DMS153 (cell line): ENCODE results near the gene MYO16.
"Not testable (repeated sequence)": the region's sequence is repeated elsewhere in the genome, so short reads cannot be mapped to it uniquely, and the experiment has no call there.

Experiments used
- DNase-seq: peaks from one replicate; lab custom pipeline; 2025; lab: John Stamatoyannopoulos, UW

The MYO16 gene

GRCh38 chr13:109198585-109198984 lies 569.2 kb downstream of the MYO16 start:
- DNase-seq = no peak

GRCh38 chr13:109199280-109199679 lies 569.9 kb downstream of the MYO16 start:
- no peak for DNase-seq

- no peak for DNase-seq
Observed at GRCh38 chr13:109200556-109200955, 571.1 kb downstream of the MYO16 start.

DNA sequence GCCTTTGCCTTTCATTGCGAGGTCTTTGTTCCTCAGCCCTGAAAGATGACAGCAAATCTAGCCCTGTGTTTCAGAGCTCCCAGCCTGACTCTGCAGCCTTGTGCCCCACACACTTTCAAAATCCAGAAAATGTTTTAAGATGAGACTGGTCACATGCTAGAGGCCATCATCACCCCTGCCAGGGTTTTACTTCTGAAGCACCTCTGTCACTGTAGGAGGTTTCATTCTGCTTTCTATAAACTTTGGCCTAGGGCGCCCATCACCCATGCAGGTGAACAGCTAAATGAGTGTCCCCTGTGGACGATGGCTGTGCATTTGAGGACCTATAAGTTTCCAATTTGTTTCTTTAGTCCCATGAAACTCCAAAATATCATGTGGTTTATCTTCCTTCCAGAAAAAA lies 574.2 kb downstream of the MYO16 start:
- no peak for DNase-seq

- peak; percentile 9 for DNase-seq
Observed at GRCh38 chr13:109204252-109204651, 574.8 kb downstream of the MYO16 start.

- peak; percentile 15 for DNase-seq
Observed at GRCh38 chr13:109204657-109205056, 575.2 kb downstream of the MYO16 start.

GRCh38 chr13:109205315-109205714 lies 575.9 kb downstream of the MYO16 start:
- DNase-seq = no peak

- DNase-seq = no peak
Observed at GRCh38 chr13:109206616-109207015, 577.2 kb downstream of the MYO16 start.

- no peak for DNase-seq
Observed at GRCh38 chr13:109207622-109208021, 578.2 kb downstream of the MYO16 start.

DNA sequence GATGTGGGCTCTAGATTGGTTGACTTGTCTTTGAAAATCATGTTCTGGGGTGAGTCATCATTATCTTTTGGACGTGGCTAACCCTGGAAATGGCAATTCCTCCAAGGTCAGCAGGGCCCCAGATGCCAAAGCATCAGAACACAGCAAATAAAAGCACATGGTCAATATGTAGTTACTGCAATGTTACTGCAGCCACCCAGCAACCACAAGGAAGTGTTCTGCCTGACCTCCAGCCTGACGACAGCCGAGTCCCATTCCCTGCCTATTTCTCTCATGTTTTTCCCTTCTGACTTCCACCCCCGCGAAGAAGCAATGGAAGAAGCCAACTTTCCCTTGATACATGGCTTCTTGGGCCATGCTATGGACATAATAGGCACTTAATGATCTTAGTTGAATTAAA lies 579.1 kb downstream of the MYO16 start:
- DNase-seq = no peak

GRCh38 chr13:109209526-109209925 lies 580.1 kb downstream of the MYO16 start:
- peak; percentile 78 for DNase-seq

DNA sequence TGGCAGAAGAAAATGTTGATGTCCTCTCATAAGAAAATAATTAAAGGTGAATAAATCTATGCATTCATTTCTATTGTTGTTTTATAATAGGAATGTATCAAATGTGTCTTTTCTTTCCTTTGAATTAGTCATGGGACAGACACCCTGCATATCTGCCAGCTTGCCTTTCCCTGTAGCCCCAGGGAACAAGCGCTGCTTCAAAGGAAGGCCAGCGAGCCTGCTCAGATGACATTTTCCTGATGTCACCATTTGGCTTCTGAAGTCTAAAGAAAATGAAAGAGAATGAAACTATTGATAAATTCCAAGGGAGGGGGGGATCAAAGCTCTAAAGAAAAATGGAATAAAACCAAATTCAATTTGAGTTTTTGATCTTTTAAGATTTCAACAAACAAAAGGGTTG lies 582.2 kb downstream of the MYO16 start:
- no peak for DNase-seq

DNA sequence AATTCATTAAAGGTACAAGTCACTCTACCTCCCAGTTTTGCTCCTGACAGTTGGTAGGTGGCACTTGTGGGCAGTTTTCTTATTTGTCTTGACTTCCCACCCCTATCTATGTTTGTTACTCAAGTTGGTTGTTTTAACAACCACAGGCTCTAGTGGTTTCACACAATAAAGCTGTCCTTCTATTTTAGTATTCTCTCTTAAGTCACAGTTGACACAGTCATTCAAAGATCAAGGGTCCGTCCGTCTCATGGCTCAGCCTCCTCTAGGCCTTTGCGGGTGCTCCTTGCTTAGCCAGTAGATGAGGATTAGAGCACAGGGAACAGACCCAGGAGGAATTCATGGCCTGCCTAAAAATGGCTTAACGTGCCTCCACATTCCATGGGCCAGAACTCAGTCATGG lies 583.2 kb downstream of the MYO16 start:
- no peak for DNase-seq

GRCh38 chr13:109213714-109214113 lies 584.3 kb downstream of the MYO16 start:
- no peak for DNase-seq

GRCh38 chr13:109214393-109214792 lies 585.0 kb downstream of the MYO16 start:
- no peak for DNase-seq

DNA sequence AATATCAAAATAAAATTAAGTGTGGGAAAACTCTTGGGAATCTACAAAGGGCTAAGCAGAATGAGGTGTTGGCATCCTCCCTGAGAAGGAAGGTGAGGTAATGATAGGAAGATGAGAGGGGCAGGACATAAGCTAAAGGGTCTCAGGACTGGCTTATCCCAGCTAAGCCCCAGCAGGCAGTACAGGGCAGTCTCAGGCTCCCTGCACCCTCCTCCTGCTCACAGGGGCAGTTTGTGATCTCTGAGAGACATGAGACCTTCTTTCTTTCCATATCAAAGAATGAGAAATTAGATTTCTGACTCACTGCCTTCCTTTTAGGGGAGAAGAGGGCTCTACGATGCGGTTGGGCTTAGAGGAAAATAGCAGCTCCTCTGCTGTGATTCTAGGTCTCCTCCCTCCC lies 586.0 kb downstream of the MYO16 start:
- no peak for DNase-seq

GRCh38 chr13:109217510-109217909 lies 588.1 kb downstream of the MYO16 start:
- DNase-seq = not testable (repeated sequence)

GRCh38 chr13:109220631-109221030 lies 591.2 kb downstream of the MYO16 start:
- DNase-seq = no peak

GRCh38 chr13:109224033-109224432 lies 594.6 kb downstream of the MYO16 start:
- no peak for DNase-seq

GRCh38 chr13:109226631-109227030 lies 597.2 kb downstream of the MYO16 start:
- DNase-seq = no peak

- no peak for DNase-seq
Observed at GRCh38 chr13:109227344-109227940, 598.0 kb downstream of the MYO16 start.

- no peak for DNase-seq
Observed at GRCh38 chr13:109228211-109228610, 598.8 kb downstream of the MYO16 start.

DNA sequence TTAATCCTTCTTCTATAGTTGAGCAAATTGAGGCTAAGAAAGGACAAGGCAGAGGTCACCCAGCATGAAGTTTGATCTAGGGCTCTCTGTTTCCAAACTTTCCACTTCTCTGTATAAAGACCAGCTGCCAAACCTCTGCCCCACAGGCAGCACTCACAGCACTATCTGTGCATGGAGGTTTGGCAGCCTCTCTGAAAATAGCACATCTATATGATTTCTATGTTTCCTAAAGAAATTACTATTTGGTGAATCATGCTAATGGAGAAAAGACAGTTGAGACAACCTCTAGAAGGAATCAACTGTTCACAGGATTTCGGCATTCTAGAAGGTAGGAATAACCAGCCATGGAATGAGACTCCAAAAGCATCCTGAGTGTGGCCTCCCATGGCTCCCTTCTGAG lies 602.5 kb downstream of the MYO16 start:
- no peak for DNase-seq

GRCh38 chr13:109233293-109233692 lies 603.9 kb downstream of the MYO16 start:
- no peak for DNase-seq

- no peak for DNase-seq
Observed at GRCh38 chr13:109235901-109236300, 606.5 kb downstream of the MYO16 start.
